ENCODE measurements around the gene MYBBP1A.

The MYBBP1A gene

DNA sequence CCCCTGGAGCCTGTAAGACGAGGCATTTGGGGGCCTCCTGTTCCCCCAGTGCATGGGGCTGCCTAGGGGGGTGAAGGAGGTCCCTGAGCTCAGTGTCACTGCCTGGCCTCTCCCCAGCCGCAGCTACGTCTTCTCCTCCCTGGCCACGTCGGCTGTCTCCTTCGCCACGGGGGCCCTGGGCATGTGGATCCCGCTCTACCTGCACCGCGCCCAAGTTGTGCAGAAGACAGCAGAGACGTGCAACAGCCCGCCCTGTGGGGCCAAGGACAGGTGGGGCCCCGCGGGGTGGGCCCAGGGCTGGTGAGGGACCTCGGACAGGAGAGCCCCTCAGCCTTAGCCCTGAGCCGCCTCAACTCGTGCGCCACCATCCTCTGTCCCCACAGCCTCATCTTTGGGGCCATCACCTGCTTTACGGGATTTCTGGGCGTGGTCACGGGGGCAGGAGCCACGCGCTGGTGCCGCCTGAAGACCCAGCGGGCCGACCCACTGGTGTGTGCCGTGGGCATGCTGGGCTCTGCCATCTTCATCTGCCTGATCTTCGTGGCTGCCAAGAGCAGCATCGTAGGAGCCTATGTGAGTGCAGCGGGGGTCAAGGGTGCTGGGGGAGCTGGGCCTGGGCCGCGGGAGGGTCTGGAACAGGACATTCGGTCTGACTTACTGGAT is 22.2 kb downstream of the MYBBP1A start:
- TF ChIP-seq, protein P1, sequence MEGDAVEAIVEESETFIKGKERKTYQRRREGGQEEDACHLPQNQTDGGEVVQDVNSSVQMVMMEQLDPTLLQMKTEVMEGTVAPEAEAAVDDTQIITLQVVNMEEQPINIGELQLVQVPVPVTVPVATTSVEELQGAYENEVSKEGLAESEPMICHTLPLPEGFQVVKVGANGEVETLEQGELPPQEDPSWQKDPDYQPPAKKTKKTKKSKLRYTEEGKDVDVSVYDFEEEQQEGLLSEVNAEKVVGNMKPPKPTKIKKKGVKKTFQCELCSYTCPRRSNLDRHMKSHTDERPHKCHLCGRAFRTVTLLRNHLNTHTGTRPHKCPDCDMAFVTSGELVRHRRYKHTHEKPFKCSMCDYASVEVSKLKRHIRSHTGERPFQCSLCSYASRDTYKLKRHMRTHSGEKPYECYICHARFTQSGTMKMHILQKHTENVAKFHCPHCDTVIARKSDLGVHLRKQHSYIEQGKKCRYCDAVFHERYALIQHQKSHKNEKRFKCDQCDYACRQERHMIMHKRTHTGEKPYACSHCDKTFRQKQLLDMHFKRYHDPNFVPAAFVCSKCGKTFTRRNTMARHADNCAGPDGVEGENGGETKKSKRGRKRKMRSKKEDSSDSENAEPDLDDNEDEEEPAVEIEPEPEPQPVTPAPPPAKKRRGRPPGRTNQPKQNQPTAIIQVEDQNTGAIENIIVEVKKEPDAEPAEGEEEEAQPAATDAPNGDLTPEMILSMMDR (IDR thresholded peaks at IDR 0.05): no peak

GRCh38 chr17:4531988-4532736 is 23.0 kb downstream of the MYBBP1A start:
- TF ChIP-seq, protein P1 (IDR thresholded peaks at IDR 0.05): no peak

GRCh38 chr17:4530799-4531730 is 24.1 kb downstream of the MYBBP1A start:
- TF ChIP-seq, protein P1 (IDR thresholded peaks at IDR 0.05): no peak

GRCh38 chr17:4529533-4530152 is 25.5 kb downstream of the MYBBP1A start:
- TF ChIP-seq, protein P1 (IDR thresholded peaks at IDR 0.05): no peak

- TF ChIP-seq, protein P1 (IDR thresholded peaks at IDR 0.05): no peak
These were observed 27.5 kb downstream of the MYBBP1A start for GRCh38 chr17:4527566-4528125.

DNA sequence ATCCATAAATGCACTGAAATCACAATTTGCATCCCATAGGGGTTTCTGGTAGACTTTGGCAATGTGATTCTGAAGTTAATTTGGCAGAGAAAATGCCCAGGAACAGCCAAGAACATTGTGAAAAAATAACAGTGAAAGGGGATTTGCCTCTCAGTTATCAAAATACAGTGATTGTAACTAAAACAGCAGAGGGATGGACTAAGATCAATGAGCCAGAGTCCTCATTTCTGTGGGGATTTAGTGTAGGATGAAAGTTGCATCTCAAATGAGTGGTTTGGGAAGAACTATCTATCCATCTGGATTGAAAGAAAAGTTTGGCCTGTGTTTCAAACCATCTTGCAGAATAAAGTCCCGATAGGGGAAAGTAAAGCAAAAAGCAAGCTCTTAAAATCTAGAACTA is 28.1 kb downstream of the MYBBP1A start:
- TF ChIP-seq, protein P1 (IDR thresholded peaks at IDR 0.05): no peak

All from LNCAP (cell line).